ENCODE measurements around the gene NVL.
A peak's percentile ranks its signal among the peaks of the same experiment; 100 is the strongest.

Gene NVL

DNA sequence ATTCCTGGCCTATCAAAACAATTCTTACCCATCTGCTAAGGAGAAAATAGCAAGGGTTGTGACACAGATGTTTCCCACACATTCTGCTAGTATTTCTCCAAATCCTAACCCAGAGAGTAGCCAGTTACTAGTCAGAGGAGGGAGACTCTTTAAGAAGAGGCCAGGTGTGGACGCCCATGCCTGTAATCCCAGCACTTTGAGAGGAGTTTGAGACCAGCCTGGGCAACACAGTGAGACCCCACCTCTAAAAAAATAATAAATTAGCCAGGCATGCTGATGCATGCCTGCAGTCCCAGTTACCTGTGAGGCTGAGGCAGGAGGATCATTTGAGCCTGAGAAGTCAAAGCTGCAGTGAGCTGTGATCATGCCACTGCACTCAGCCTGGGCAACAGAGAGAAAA, 28.6 kb downstream of the NVL start:
- no peak for TF ChIP-seq ZFP3 (CRISPR knock-in tag; IDR thresholded peaks at IDR 0.05)
- no peak for TF ChIP-seq ISL1 (CRISPR knock-in tag; IDR thresholded peaks at IDR 0.05)
- TF ChIP-seq POU6F1 (CRISPR knock-in tag; IDR thresholded peaks at IDR 0.05; ENCODE audit: borderline replicate concordance, low read depth): no peak
- TF ChIP-seq, protein P1, sequence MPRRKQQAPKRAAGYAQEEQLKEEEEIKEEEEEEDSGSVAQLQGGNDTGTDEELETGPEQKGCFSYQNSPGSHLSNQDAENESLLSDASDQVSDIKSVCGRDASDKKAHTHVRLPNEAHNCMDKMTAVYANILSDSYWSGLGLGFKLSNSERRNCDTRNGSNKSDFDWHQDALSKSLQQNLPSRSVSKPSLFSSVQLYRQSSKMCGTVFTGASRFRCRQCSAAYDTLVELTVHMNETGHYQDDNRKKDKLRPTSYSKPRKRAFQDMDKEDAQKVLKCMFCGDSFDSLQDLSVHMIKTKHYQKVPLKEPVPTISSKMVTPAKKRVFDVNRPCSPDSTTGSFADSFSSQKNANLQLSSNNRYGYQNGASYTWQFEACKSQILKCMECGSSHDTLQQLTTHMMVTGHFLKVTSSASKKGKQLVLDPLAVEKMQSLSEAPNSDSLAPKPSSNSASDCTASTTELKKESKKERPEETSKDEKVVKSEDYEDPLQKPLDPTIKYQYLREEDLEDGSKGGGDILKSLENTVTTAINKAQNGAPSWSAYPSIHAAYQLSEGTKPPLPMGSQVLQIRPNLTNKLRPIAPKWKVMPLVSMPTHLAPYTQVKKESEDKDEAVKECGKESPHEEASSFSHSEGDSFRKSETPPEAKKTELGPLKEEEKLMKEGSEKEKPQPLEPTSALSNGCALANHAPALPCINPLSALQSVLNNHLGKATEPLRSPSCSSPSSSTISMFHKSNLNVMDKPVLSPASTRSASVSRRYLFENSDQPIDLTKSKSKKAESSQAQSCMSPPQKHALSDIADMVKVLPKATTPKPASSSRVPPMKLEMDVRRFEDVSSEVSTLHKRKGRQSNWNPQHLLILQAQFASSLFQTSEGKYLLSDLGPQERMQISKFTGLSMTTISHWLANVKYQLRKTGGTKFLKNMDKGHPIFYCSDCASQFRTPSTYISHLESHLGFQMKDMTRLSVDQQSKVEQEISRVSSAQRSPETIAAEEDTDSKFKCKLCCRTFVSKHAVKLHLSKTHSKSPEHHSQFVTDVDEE (CRISPR knock-in tag; IDR thresholded peaks at IDR 0.05): no peak
- no peak for TF ChIP-seq BACH2 (CRISPR knock-in tag; IDR thresholded peaks at IDR 0.05; ENCODE audit: borderline replicate concordance)
- no peak for TF ChIP-seq ZNF70 (CRISPR knock-in tag; IDR thresholded peaks at IDR 0.05)
- TF ChIP-seq ESRRG (CRISPR knock-in tag; IDR thresholded peaks at IDR 0.05): no peak
- no peak for TF ChIP-seq ARNTL (CRISPR knock-in tag; IDR thresholded peaks at IDR 0.05; ENCODE audit: borderline replicate concordance, low read depth)
- no peak for TF ChIP-seq PPARA (CRISPR knock-in tag; IDR thresholded peaks at IDR 0.05; ENCODE audit: borderline replicate concordance)
- TF ChIP-seq CSDC2 (CRISPR knock-in tag; IDR thresholded peaks at IDR 0.05): no peak
- TF ChIP-seq CREB5 (CRISPR knock-in tag; IDR thresholded peaks at IDR 0.05; ENCODE audit: low read depth): no peak
- no peak for ATAC-seq

- peak; percentile 100 for ATAC-seq
- TF ChIP-seq GLIS3 (CRISPR knock-in tag; IDR thresholded peaks at IDR 0.05) (no peak), ESRRG (CRISPR knock-in tag; IDR thresholded peaks at IDR 0.05) (no peak), PPARA (CRISPR knock-in tag; IDR thresholded peaks at IDR 0.05; ENCODE audit: borderline replicate concordance) (no peak), TCF4 (CRISPR knock-in tag; IDR thresholded peaks at IDR 0.05; ENCODE audit: borderline replicate concordance) (no peak), ARNTL (CRISPR knock-in tag; IDR thresholded peaks at IDR 0.05; ENCODE audit: borderline replicate concordance, low read depth) (no peak), ZNF70 (CRISPR knock-in tag; IDR thresholded peaks at IDR 0.05) (no peak), OSR1 (CRISPR knock-in tag; IDR thresholded peaks at IDR 0.05) (no peak)
- TF ChIP-seq, protein P2, sequence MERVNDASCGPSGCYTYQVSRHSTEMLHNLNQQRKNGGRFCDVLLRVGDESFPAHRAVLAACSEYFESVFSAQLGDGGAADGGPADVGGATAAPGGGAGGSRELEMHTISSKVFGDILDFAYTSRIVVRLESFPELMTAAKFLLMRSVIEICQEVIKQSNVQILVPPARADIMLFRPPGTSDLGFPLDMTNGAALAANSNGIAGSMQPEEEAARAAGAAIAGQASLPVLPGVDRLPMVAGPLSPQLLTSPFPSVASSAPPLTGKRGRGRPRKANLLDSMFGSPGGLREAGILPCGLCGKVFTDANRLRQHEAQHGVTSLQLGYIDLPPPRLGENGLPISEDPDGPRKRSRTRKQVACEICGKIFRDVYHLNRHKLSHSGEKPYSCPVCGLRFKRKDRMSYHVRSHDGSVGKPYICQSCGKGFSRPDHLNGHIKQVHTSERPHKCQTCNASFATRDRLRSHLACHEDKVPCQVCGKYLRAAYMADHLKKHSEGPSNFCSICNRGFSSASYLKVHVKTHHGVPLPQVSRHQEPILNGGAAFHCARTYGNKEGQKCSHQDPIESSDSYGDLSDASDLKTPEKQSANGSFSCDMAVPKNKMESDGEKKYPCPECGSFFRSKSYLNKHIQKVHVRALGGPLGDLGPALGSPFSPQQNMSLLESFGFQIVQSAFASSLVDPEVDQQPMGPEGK (CRISPR knock-in tag; IDR thresholded peaks at IDR 0.05; ENCODE audit: borderline replicate concordance): no peak
These were observed 29.6 kb downstream of the NVL start for GRCh38 chr1:224300346-224300745.

GRCh38 chr1:224298346-224299330, 31.3 kb downstream of the NVL start:
- ATAC-seq: no peak
- no peak for TF ChIP-seq ESRRG (CRISPR knock-in tag; IDR thresholded peaks at IDR 0.05)
- no peak for TF ChIP-seq ARNTL (CRISPR knock-in tag; IDR thresholded peaks at IDR 0.05; ENCODE audit: borderline replicate concordance, low read depth)
- TF ChIP-seq ISL1 (CRISPR knock-in tag; IDR thresholded peaks at IDR 0.05): no peak
- TF ChIP-seq ZNF8 (CRISPR knock-in tag; IDR thresholded peaks at IDR 0.05): no peak
- TF ChIP-seq RARB (CRISPR knock-in tag; IDR thresholded peaks at IDR 0.05): no peak
- no peak for TF ChIP-seq PPARA (CRISPR knock-in tag; IDR thresholded peaks at IDR 0.05; ENCODE audit: borderline replicate concordance)

DNA sequence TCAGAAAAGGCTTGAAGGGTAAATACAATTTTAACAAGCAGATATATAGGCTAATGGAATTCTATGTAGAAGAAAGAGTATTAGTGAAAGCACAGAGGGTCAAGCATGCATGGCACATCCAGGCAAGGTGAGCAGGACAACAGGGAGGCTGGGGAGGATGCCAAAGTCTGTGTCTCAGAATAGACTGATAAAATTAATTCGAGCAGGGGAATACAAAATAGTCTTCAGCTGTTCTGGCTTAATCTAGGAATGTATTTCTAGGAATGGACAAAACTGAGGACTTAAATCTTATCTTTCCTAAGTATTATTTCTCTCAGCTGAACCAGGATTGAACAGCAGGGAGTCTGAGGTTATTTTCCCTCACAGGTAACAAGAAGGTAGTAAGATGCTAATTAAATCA, 35.2 kb downstream of the NVL start:
- ATAC-seq: no peak
- TF ChIP-seq, protein P2 (CRISPR knock-in tag; IDR thresholded peaks at IDR 0.05; ENCODE audit: borderline replicate concordance): no peak
- TF ChIP-seq, protein P1 (CRISPR knock-in tag; IDR thresholded peaks at IDR 0.05): no peak
- TF ChIP-seq ZNF8 (CRISPR knock-in tag; IDR thresholded peaks at IDR 0.05) (no peak), ZNF565 (CRISPR knock-in tag; conservative IDR thresholded peaks at IDR 0.05; ENCODE audit: low read depth) (no peak), ZNF70 (CRISPR knock-in tag; IDR thresholded peaks at IDR 0.05) (no peak), ZC3H10 (CRISPR knock-in tag; IDR thresholded peaks at IDR 0.05) (no peak), GLIS3 (CRISPR knock-in tag; IDR thresholded peaks at IDR 0.05) (no peak), ZFP30 (CRISPR knock-in tag; IDR thresholded peaks at IDR 0.05) (no peak), ESRRG (CRISPR knock-in tag; IDR thresholded peaks at IDR 0.05) (no peak), TOX (CRISPR knock-in tag; IDR thresholded peaks at IDR 0.05; ENCODE audit: borderline replicate concordance) (no peak), BACH2 (CRISPR knock-in tag; IDR thresholded peaks at IDR 0.05; ENCODE audit: borderline replicate concordance) (no peak)
